ENCODE measurements around the gene METTL22. TPM values are rescaled to one million over a fixed set of nuclear protein-coding genes. Genes with fewer than 3 reads are reported as not detected.

The METTL22 gene
- total and polyA plus RNA-seq, 12 donors, result 8.4 to 67.1 (median 25.3) TPM

DNA sequence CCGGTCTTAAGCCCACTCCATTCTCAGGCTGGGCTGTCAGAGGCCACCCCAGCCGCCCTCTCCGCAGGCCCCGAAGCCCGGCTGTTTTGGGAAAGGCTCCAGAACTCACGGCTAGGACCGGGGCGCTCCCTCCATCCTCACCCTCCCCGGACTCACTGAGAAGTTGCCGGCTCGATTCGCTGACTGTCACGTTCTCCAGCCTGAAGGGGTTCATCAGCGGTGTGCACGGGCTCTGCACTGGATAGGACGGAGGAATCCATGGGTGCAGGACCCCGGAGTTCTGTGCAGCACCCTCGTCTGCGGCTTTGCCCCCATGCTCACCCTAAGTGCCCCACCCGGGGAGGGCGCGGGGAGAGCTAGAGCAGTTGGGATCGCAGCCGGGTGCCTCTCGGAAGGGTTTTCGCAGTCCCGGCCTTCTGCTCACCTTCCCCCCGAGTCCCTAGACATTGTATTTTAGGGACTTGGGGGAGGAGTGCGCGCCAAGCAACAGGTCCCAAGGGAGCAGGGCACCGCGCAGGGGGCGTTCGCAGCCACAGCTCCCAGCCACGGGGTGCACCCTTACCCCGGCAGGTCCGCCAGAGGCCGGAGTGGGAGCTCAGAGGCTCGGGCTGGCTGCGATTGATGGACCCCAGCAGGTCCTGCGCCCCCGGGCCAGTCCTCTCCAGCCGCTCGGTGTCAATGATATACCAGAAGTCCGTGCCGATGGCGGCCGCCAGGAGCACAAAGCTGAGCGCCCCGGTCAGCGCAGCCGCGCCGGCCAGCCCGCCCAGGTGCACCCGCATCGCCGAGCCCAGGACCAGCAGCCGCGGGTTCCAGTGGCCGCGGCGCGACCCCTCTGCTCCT lies 32.2 kb upstream of the METTL22 start:
- peaks cover 4 to 7% of the 10 kb centered on the region in 2 donors for H3K4me1 ChIP-seq (replicated peaks in 1 of 2)
- WGBS, 4 donors, result 3 to 7% (median 4%) methylated on average over 3 to 64 of the region's 64 CpGs
- no peak overlapping the region for H3K27ac ChIP-seq
- TF ChIP-seq CTCF (IDR thresholded peaks at IDR 0.05), result no peak
- H3K4me3 ChIP-seq, result peak overlapping the region in 1 of 4 donors; percentile 19
- no peaks in the 10 kb centered on the region for H3K9me3 ChIP-seq (replicated peaks in 1 of 3)
- intact Hi-C loops (cut with DNase I), result no loop called here
- DNase-seq, result no peak
- peaks cover 24% of the 10 kb centered on the region for H3K27me3 ChIP-seq
- no peaks in the 10 kb centered on the region for H3K36me3 ChIP-seq (replicated peaks in 1 of 2)

GRCh38 chr16:8589900-8590688 lies 31.4 kb upstream of the METTL22 start, which contains the start of gene TMEM114:
Gene TMEM114, minus strand, starts transcription at chr16:8590511. Its CDS starts 673 bp downstream, at chr16:8589838.
- Histone ChIP-seq H3K36me3 (replicated peaks in 1 of 2) (no peaks in the 10 kb centered on the region), H3K4me1 (replicated peaks in 1 of 2) (peaks cover 4 to 7% of the 10 kb centered on the region in 2 donors), H3K27ac (no peak within 1 kb of the TSS), H3K9me3 (replicated peaks in 1 of 3) (no peaks in the 10 kb centered on the region), H3K27me3 (peaks cover 24% of the 10 kb centered on the region), H3K4me3 (peak within 1 kb of the TSS in 1 of 4 donors; percentile 19)
- TF ChIP-seq CTCF (IDR thresholded peaks at IDR 0.05) (no peak), POLR2A (IDR thresholded peaks at IDR 0.05) (no peak)
- 2 to 9% (median 4%) methylated on average over 30 to 41 of the region's 41 CpGs for WGBS, 4 donors
- no peak for DNase-seq
- intact Hi-C loops (cut with DNase I), result no loop called here

GRCh38 chr16:8590811-8591210 lies 30.7 kb upstream of the METTL22 start:
- intact Hi-C loops (cut with DNase I), result no loop called here
- H3K27me3 ChIP-seq, result peaks cover 24% of the 10 kb centered on the region
- H3K4me1 ChIP-seq (replicated peaks in 1 of 2), result peaks cover 4 to 7% of the 10 kb centered on the region in 2 donors
- TF ChIP-seq CTCF (IDR thresholded peaks at IDR 0.05), result no peak
- TF ChIP-seq POLR2A (IDR thresholded peaks at IDR 0.05), result no peak
- H3K36me3 ChIP-seq (replicated peaks in 1 of 2), result no peaks in the 10 kb centered on the region
- DNase-seq, result no peak
- no peak overlapping the region for H3K4me3 ChIP-seq
- no peaks in the 10 kb centered on the region for H3K9me3 ChIP-seq (replicated peaks in 1 of 3)
- WGBS, 4 donors, result 88 to 98% (median 95%) methylated on average over 3 of the region's 3 CpGs
- H3K27ac ChIP-seq, result no peak overlapping the region

DNA sequence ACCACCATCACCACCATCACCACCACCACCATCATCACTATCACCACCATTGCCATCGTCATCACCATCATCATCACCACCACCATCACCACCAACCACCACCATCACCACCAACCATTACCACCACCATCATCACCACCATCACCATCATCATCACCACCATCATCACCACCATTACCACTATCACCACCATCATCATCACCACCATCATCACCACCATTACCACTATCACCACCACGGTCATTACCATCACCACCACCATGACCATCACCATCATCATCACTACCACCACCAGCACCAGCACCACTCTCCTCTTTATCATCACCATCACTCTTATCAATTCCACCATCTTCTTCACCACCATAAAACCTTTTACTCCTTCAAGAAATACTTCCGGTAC lies 30.0 kb upstream of the METTL22 start:
- intact Hi-C loops (cut with DNase I), result no loop called here
- no peak for TF ChIP-seq CTCF (IDR thresholded peaks at IDR 0.05)
- no peak for TF ChIP-seq POLR2A (IDR thresholded peaks at IDR 0.05)
- Histone ChIP-seq H3K4me3 (no peak overlapping the region), H3K9me3 (replicated peaks in 1 of 3) (no peaks in the 10 kb centered on the region), H3K4me1 (replicated peaks in 1 of 2) (peaks cover 4 to 7% of the 10 kb centered on the region in 2 donors), H3K27me3 (peaks cover 24% of the 10 kb centered on the region), H3K36me3 (replicated peaks in 1 of 2) (no peaks in the 10 kb centered on the region), H3K27ac (no peak overlapping the region)
- no peak for DNase-seq
- WGBS, 4 donors, result 90 to 97% (median 96%) methylated on average over 3 of the region's 3 CpGs

Measured in adrenal gland (tissue), 12 donors.